OCI-LY1 (cell line): ENCODE measurements around the gene TRIP13.
"Not testable (repeated sequence)": the region's sequence is repeated elsewhere in the genome, so short reads cannot be mapped to it uniquely, and the experiment has no call there.

Source experiments
- H2AFZ ChIP-seq: fragments of 200-600 bp; sonication (generic), shearing (Covaris generic); 2 replicates; pipeline ENCODE4 v1.6.0; 2014; ENCODE audit warnings: antibody characterized with exemption, mild to moderate bottlenecking, low read length
- H3F3A ChIP-seq: fragments of 200-600 bp; sonication (generic), shearing (Covaris generic); 2 replicates; pipeline ENCODE4 v1.6.0; 2014; ENCODE audit warnings: mild to moderate bottlenecking, antibody characterized with exemption, low read length, moderate library complexity; ENCODE audit not compliant: insufficient read depth
- H3K27ac ChIP-seq: fragments of 200-600 bp; sonication (generic); 2 replicates; pipeline ENCODE4 v1.5.1; 2014; ENCODE audit warnings: low read length, mixed run types, mild to moderate bottlenecking, low read depth; ENCODE audit not compliant: poor library complexity, severe bottlenecking
- H3K27me3 ChIP-seq: fragments of 200-600 bp; sonication (generic); 2 replicates; pipeline ENCODE4 v1.6.0; 2014; ENCODE audit warnings: antibody characterized with exemption, mild to moderate bottlenecking, low read length, moderate library complexity; ENCODE audit not compliant: insufficient read depth
- H3K36me3 ChIP-seq: fragments of 200-600 bp; sonication (generic); 2 replicates; pipeline ENCODE4 v1.6.1; 2014; ENCODE audit warnings: mild to moderate bottlenecking, antibody characterized with exemption, low read length, moderate library complexity, mixed read lengths; ENCODE audit not compliant: insufficient read depth
- H3K4me1 ChIP-seq: fragments of 200-600 bp; sonication (generic); 2 replicates; pipeline ENCODE4 v1.5.1; 2014; ENCODE audit warnings: mild to moderate bottlenecking, low read length, moderate library complexity; ENCODE audit not compliant: insufficient read depth, severe bottlenecking
- H3K4me2 ChIP-seq: fragments of 200-600 bp; sonication (generic), shearing (Covaris generic); 2 replicates; pipeline ENCODE4 v1.6.1; 2014; ENCODE audit warnings: low read length
- H3K4me3 ChIP-seq: fragments of 200-600 bp; sonication (generic); 2 replicates; pipeline ENCODE4 v1.5.1; 2014; ENCODE audit warnings: low read length, low read depth, mild to moderate bottlenecking, mixed read lengths; ENCODE audit not compliant: poor library complexity, severe bottlenecking
- H3K79me2 ChIP-seq: fragments of 200-600 bp; shearing (Covaris generic); 2 replicates; pipeline ENCODE4 v1.6.1; 2016; ENCODE audit warnings: mixed run types, low read length, mixed read lengths; ENCODE audit not compliant: insufficient read depth
- H3K9ac ChIP-seq: fragments of 200-600 bp; sonication (generic), shearing (Covaris generic); 2 replicates; pipeline ENCODE4 v1.6.1; 2014; ENCODE audit warnings: mild to moderate bottlenecking, low read length, mixed read lengths
- H3K9me2 ChIP-seq: fragments of 200-600 bp; sonication (generic), shearing (Covaris generic); 2 replicates; pipeline ENCODE4 v1.6.1; 2014; ENCODE audit warnings: low read depth, mild to moderate bottlenecking, low read length, mixed read lengths
- H3K9me3 ChIP-seq: fragments of 200-600 bp; shearing (Covaris generic); 2 replicates; pipeline ENCODE4 v1.6.1; 2014; ENCODE audit warnings: low read length, mixed read lengths
- H4K20me1 ChIP-seq: fragments of 200-600 bp; sonication (generic), shearing (Covaris generic); 2 replicates; pipeline ENCODE4 v1.6.0; 2016; ENCODE audit warnings: mild to moderate bottlenecking, low read length; ENCODE audit not compliant: insufficient read depth
- CTCF ChIP-seq: fragments of 200-600 bp; sonication (generic), shearing (Covaris generic); IDR thresholded peaks from 2 replicates; pipeline ENCODE4 v1.5.1; 2017; ENCODE audit warnings: mild to moderate bottlenecking, antibody characterized with exemption, low read length, moderate library complexity, mixed read lengths
- EZH2 ChIP-seq: fragments of 200-600 bp; sonication (generic), shearing (Covaris generic); IDR thresholded peaks from 2 replicates; pipeline ENCODE4 v1.8.0; 2017; ENCODE audit warnings: borderline replicate concordance, mixed run types, mild to moderate bottlenecking, antibody characterized with exemption, low read length, moderate library complexity, mixed read lengths

TRIP13 gene

GRCh38 chr5:936149-937144, 43.8 kb downstream of the TRIP13 start:
- no peaks in the 10 kb centered on the region for H4K20me1 ChIP-seq
- no peaks in the 10 kb centered on the region for H3K9me2 ChIP-seq
- H3F3A ChIP-seq: no peaks in the 10 kb centered on the region
- no peaks in the 10 kb centered on the region for H3K9me3 ChIP-seq
- H3K36me3 ChIP-seq: no peaks in the 10 kb centered on the region
- H2AFZ ChIP-seq: no peak overlapping the region
- no peaks in the 10 kb centered on the region for H3K79me2 ChIP-seq
- peaks cover 7% of the 10 kb centered on the region; the same call in 1 of the 2 replicates for H3K27me3 ChIP-seq
- TF ChIP-seq EZH2: no peak
- no peak overlapping the region for H3K4me2 ChIP-seq
- no peak overlapping the region for H3K9ac ChIP-seq
- no peak overlapping the region for H3K4me3 ChIP-seq
- no peaks in the 10 kb centered on the region for H3K4me1 ChIP-seq
- no peak overlapping the region for H3K27ac ChIP-seq

- H3F3A ChIP-seq: no peaks in the 10 kb centered on the region
- no peak overlapping the region for H2AFZ ChIP-seq
- no peak overlapping the region for H3K27ac ChIP-seq
- no peaks in the 10 kb centered on the region for H3K36me3 ChIP-seq
- TF ChIP-seq CTCF (no peak), EZH2 (no peak)
- H3K79me2 ChIP-seq: no peaks in the 10 kb centered on the region
- no peaks in the 10 kb centered on the region for H3K4me1 ChIP-seq
- no peak overlapping the region for H3K4me3 ChIP-seq
- no peaks in the 10 kb centered on the region for H4K20me1 ChIP-seq
- no peaks in the 10 kb centered on the region for H3K9me2 ChIP-seq
- no peak overlapping the region for H3K9ac ChIP-seq
- no peaks in the 10 kb centered on the region for H3K9me3 ChIP-seq
- H3K27me3 ChIP-seq: peaks cover 7% of the 10 kb centered on the region; the same call in 1 of the 2 replicates
- H3K4me2 ChIP-seq: no peak overlapping the region
These were observed 44.7 kb downstream of the TRIP13 start for GRCh38 chr5:937151-937924.

- no peaks in the 10 kb centered on the region for H3F3A ChIP-seq
- H3K4me1 ChIP-seq: no peaks in the 10 kb centered on the region
- H3K4me2 ChIP-seq: no peak overlapping the region
- H3K27ac ChIP-seq: no peak overlapping the region
- H3K36me3 ChIP-seq: no peaks in the 10 kb centered on the region
- H3K9me3 ChIP-seq: no peaks in the 10 kb centered on the region
- no peaks in the 10 kb centered on the region for H3K27me3 ChIP-seq
- no peak overlapping the region for H2AFZ ChIP-seq
- TF ChIP-seq EZH2 (no peak), CTCF (no peak)
- H4K20me1 ChIP-seq: no peaks in the 10 kb centered on the region
- H3K79me2 ChIP-seq: no peaks in the 10 kb centered on the region
- no peak overlapping the region for H3K4me3 ChIP-seq
- no peak overlapping the region for H3K9ac ChIP-seq
- no peaks in the 10 kb centered on the region for H3K9me2 ChIP-seq
These were observed 46.7 kb downstream of the TRIP13 start for GRCh38 chr5:939368-939767.

- not testable (repeated sequence) for H3K9ac ChIP-seq, H3F3A ChIP-seq, H3K4me2 ChIP-seq, H3K9me3 ChIP-seq, H3K36me3 ChIP-seq, H2AFZ ChIP-seq, H3K27ac ChIP-seq, H3K9me2 ChIP-seq, H3K27me3 ChIP-seq, H4K20me1 ChIP-seq, H3K79me2 ChIP-seq, H3K4me3 ChIP-seq, H3K4me1 ChIP-seq
These were observed 48.1 kb downstream of the TRIP13 start for GRCh38 chr5:940741-941140.
